Raji (cell line): ENCODE data around the gene HOXD9.

ENCODE experiments used
- POLR2A ChIP-seq: IDR thresholded peaks from 2 replicates; pipeline ENCODE4 v1.6.1; 2011; ENCODE audit warnings: low read depth, low read length, control low read depth; ENCODE audit not compliant: insufficient read depth

Gene HOXD9

DNA sequence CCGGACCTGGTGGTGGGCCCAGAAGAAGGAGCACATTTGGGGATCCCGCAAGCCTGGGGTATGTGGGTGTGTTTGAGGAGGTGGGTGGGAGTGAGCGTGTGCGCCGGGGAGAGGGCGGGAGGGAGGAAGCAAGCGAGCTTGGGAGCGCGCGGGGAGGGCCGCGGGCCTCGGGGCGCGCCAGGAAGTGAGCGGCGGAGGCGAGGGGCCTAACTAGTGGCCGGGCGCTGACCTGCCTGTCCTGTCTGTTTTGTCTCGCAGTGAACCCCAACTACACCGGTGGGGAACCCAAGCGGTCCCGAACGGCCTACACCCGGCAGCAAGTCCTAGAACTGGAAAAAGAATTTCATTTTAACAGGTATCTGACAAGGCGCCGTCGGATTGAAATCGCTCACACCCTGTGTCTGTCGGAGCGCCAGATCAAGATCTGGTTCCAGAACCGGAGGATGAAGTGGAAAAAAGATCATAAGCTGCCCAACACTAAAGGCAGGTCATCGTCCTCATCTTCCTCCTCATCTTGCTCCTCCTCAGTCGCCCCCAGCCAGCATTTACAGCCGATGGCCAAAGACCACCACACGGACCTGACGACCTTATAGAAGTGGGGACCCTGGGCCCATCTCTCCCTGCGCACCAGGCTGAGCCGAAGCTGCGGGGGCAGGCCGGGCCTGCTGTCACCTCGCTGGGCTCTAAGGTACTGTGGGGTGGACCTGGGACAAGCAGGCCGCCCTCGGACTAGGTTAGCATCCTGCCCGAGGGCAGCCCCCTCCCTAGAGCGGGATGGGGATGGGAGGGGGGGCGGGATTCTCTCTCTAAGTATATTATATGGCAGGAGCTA lies 30.0 kb downstream of the HOXD9 start:
- TF ChIP-seq POLR2A, result no peak

DNA sequence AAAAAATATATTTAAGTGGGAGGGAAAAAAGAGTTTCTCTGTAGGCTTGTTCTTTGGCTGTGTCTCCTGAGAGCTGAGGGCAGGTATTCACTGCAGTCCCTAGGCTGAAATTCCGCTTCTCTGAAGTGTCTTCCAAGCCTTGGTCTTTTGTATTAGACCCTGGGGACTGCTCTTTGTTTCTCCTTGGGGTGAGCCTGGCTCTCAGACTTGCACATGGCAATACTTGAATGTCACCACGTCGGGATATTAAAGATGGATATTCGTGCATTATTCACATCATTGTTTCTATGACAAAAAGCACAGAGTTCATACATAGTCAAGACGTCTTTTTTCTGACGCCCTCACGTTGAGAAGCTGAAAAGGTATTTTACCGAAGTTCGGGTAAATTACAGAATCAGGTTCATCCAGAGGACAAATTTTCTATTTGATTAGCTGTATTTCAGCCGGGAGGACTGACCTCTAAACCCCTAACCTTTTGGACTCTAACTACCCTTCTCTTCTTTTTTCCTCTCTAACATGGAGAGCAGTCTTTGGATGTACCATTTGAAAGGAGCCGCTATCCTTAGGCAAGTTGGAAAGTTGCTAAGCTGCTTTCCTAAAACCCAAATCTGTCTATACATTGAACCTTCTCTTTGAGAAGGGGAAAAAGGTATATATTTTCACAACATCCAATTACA lies 32.2 kb downstream of the HOXD9 start:
- TF ChIP-seq POLR2A, result no peak

DNA sequence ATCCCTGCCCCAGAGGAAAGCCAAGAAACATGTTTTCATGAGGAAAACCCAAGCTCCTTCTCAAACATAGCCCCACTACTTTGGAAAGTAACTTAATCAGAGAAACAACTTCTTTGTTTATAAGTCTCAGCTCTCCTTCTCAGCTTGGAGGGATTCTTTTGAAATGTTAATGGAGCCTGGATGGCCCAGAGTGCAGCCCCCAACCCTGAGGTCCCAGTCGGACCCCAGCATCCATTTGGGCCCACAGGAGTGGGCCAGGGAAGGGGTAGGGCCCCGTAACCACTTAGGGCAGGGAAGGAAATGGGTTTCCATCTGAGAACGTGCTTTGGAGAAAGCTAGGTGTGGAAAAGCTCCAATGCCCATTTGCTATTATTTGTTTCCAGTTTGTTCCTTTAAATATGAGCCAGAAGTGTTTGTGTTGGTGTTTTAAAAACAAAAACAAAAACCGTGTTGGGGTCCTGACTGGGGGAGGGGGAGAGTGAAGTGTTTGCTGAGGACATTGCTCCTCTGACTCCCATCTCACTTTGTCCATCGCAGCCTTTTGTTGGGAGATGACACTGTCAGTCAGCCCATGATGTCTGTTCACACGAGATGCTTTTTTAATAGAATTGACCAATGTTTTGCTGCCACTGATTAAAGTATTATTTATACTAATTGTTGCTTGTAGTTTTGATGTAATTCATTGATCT lies 33.0 kb downstream of the HOXD9 start:
- TF ChIP-seq POLR2A, result no peak

DNA sequence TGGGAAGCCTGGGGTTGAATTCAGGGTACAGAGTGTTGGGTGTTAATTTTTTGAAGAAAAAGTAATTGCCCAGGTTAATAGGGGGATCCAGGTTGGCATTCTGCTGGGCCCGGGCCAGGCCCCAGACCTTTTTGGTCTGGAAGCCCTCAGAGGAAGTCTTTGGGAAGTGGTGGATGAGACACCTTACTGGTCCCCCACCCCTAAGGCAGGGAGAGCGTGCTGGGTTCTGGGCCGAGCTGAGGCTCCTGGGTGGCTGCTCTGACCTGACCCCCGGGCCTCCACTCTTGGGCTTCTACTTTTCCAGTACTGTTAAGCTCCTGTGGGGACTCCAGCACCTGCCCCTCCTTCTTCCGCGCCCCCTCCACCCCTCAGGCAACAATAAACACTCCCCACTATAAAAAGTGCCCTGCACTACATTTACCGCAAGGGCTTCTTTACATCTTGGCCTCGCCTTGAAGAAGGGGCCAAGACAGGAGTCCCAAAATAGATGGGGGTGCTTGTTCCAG lies 33.8 kb downstream of the HOXD9 start:
- TF ChIP-seq POLR2A, result no peak

DNA sequence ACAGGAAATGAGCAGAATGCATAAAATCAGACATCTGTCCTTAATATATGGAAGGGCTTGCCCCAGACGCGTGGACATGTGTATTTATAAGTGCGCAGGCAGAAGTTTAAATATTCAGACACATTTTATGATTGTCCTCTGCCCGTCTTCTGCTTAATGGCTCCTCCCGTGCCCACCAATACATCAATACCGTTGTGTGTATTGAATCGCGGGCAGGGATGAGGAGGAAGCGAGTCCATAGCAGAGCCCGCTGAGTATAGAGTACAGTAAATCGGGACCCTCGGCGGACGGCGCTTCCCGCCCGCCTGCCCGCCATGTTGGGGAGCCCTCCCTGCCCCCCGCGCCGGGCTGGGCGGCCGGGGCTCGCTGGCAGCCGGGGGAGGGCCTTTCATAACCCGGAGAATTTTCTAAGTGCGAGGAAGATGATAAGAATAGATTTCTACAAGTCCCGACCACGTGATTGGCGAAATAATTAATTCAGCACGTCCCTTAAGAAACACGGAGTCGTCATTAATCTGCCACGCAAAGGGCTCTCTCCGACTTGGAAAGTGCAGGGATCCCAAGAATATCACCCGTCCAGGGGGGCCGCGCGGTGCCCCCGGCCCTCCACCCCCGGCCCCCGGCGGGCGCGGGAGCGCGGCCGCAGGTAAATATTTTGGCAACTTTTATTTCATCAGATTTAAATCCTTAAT lies 34.4 kb downstream of the HOXD9 start, which contains the start of gene HOXD3:
Gene HOXD3 (plus strand): TSS at position 501 of the 692 bp plus-strand sequence. CDS start 11,808 bp downstream, outside the sequence.
- TF ChIP-seq POLR2A, result no peak

DNA sequence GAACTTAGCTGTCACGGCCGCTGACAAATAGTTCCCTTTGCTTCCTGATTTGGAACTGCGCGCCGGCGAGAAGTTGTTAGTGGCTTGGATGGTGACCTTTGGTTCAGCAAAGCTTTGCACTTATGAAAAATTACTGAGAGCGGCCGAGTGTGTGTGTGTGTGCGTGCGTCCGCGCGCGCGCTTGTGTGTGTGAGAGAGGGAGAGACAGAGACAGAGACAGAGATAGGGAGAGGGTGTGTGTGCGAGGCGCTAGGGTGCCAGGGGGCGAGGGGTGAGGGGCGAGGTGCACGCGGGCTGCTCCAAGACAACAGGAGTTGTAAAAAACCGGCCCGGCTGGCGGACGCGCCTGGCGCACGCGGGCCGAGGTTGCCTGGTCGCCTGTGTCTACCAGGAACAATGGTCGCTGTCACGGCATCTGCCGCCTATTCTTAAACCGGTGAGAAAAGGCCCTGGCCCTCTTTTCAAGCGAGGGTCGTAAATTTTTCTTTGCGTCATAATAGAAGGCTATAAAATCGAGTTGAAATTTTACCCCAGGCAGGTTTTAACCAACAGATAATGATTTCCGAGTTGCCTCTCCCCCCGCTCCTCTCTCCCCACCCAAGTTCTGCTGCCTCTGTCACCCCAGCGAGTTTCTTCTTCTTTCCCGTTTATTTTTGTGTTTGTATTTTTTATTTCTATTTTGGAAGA lies 35.1 kb downstream of the HOXD9 start:
- TF ChIP-seq POLR2A, result no peak

DNA sequence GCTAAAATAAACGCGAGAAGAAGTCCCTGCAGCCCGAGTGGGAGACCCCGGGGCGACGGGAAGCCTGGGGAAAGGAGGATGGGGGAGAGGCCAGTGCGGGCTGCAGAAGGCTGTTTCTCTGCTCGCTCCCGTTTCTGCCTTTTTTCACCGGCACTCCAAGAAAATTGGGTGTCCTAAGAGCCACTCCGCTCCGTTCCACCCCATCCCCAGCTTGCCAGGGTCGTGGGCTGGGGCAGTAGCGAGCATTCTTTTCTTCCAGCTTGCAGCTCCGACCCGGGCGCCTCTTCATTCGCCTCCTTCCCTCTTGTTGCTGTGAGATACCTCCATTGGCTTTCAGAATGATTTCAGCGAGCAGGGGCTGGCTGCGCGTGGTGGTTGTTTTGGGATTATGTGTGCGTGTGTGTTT lies 35.7 kb downstream of the HOXD9 start:
- TF ChIP-seq POLR2A, result no peak

DNA sequence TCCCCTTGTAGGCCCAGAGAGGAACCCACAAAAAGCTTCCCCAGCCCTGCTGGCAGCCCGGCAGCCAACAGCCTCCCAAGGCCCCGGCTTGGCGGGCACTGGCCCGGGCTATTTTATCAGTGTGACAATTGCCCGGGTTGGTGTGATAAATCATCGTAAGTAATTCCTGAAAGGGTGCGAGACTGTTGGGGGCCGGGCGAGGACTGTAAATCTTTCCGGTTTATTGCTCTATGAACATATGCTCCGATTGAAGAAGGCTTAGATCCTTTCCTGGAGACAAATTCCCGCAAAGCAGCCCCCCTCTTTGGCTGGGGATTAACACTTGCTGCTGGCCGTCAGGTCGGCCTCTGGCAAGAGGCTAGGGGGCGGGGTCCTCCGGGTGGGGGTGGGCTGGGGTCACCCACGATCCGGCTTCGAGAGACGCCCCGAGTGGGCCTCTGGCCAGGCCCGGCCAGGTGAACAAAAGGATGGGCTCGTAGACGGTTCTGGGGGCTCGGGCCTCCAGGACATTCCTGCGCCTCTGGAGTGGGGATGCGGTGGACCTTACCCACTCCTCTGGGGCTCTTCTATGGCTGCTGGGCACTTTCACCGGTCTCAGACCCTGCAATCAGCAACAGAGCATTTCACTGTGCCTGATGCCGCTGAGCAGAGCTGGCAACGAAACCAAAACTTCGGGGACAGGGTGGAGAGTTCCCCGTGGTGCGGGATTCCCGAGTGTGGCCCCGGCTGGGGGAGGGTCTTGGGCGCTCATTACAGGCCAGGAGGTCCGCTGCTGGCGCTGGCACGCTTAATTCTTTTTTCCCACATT lies 36.5 kb downstream of the HOXD9 start:
- no peak for TF ChIP-seq POLR2A

DNA sequence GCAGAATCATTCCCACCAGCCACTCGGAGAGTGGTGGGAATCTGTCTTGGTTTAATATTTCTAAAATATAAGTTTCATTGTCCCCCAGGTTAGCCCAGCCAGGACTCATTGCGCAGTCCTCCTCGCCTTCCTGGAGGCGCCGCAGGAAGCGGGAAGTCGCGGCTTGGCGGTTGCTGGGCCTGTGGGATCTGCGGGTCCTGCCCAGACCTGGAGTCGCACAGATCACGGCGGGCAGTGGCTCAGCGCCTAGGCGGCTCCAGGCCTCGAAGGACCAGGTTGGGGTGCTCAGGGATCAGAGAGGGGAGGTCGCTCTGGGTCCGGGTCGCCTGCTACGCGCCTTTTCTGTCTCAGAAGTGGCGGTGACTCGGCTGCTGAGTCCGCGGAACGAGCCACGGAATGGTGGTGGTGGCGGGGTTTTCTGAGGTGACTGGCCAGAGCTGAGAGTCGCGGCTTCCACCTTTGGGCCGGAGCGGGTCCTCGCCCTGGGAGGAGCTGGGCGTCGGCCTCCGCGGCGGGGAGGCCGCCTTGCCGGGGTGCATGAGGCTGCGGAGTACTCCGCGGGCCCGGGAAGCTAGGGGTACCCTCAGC lies 37.2 kb downstream of the HOXD9 start:
- no peak for TF ChIP-seq POLR2A

DNA sequence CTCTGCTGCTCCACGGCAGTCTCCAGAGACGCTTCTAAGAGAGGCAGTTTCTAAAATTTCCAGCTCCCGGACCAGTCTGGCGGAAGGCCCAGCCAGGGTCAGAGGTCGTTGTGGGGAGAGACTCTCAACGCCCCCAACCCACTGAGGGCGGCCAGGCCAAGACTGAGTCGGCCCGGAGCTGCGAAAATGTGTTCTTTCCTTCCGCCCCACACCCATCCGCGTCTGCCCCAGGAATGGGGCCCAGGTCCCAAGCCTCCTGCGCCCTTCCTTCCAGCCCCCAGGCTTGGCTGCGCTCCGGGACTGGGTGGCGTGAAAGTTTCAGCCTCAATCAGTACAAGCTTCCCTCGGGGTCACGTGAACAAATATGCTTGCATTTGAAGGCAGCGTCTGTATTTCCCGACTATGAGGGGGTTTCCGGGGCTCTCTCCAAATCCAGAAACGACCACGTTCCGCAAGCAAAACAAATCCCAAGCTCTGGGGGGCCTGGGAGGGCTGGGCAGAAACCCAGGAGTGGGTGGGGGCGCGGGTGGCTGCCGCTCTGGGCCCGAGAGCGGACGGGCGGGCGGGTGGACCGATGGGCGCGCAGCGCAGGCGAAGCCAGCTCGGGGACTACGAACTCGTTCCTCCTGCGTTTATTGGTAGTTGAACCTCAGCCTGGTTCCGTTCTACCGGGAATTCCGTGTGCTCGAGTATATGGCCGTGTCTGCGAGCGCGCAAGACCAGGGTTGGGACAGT lies 37.9 kb downstream of the HOXD9 start:
- no peak for TF ChIP-seq POLR2A

DNA sequence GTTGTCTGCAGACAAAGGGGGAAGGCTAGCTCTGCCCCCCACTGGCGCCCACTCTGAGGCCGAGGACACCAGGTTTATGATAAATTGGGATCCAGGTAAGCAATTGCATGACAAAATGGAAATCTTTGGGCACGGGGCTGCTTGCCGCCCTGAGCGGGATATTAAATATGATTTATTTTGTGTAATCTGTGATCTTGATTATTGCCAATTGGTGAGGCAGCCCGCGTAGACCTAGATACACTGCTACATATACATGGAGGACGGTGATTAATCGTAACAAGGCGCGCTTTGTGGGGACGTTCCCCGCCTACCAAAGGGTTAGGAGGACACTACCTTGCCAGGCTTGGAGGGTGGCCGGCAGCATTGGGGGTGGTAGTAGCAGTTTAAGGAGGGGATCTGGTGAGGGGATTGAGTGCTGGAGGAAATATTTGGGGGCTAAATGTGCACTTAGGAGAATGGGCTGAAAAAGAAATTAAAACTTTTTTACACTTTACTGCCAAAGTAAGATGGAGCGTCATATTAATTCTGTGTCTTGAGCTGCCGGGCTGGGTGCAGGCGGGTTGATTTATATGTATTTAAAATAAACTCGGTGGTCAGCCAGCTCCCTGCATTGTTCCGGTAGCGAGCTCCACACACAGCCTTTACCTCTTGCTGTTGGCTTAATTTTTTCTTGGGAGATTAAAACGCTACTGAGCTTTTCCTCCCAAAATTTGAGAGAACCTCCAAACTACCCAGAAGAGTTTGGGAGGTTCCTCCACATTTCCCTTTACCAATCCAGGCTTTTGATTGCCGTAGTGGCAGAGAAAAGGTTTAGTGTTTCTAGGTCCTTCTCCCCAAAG lies 38.7 kb downstream of the HOXD9 start:
- TF ChIP-seq POLR2A, result no peak
